HT1080 (cell line): ENCODE measurements around the gene OR51E2. TPM values are rescaled to one million over a fixed set of nuclear protein-coding genes. Genes with fewer than 3 reads are reported as not detected.
A peak's percentile ranks its signal among the peaks of the same experiment; 100 is the strongest.
"Not testable (repeated sequence)": the region's sequence is repeated elsewhere in the genome, so short reads cannot be mapped to it uniquely, and the experiment has no call there.

Experiments used
- DNase-seq: peaks from one replicate; pipeline ENCODE4 v3.0.0-alpha.2; 2015; ENCODE audit warnings: low read depth
- polyA plus RNA-seq, 2 experiments: library from polyadenylated mRNA; depleted of rRNA; stranded (reverse); fragments of >200 nt; gene quantifications; 2 replicates each; pipeline ENCODE4 v1.2.3, GENCODE V29; 2015
- total RNA-seq: library from RNA; depleted of rRNA; stranded (reverse); fragments of >200 nt; shearing (Covaris generic); gene quantifications from 2 replicates; pipeline ENCODE4 v1.2.3, GENCODE V29; 2014; rRNA removed

The OR51E2 gene, protein sequence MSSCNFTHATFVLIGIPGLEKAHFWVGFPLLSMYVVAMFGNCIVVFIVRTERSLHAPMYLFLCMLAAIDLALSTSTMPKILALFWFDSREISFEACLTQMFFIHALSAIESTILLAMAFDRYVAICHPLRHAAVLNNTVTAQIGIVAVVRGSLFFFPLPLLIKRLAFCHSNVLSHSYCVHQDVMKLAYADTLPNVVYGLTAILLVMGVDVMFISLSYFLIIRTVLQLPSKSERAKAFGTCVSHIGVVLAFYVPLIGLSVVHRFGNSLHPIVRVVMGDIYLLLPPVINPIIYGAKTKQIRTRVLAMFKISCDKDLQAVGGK
- total RNA-seq, result not detected in 2 replicates
- polyA plus RNA-seq (2015; cell fraction: cytosol; rRNA removed), result 0.12 TPM in 1 of 2 replicates, not detected in the other
- 0.25 and 0.37 TPM in 2 replicates for polyA plus RNA-seq (2015; cell fraction: nucleus; rRNA removed)

DNA sequence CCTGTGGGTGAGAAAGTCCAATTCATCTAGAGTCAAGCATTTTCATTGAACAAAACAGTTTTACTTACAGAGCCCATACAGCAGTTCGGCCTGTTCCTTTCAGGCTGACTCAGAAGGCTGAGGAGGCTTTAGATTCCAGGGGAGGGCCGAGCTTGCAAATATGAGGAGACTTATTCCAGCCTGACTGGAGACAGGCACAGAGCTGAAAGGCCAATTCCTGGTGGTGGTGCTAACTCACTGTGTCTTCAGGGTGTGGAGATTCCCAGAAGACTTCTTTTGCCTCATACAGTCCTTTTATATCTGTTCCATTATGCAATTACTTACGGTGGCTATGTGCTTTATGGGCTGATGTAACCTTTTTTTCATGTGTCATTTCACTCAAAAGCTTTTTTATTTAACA is at the start of gene OR51E2:
Gene OR51E2 (minus strand): TSS at position 269 of the 400 bp plus-strand sequence. CDS start 15,142 bp downstream, outside the sequence.
- peak; percentile 43 for DNase-seq

DNA sequence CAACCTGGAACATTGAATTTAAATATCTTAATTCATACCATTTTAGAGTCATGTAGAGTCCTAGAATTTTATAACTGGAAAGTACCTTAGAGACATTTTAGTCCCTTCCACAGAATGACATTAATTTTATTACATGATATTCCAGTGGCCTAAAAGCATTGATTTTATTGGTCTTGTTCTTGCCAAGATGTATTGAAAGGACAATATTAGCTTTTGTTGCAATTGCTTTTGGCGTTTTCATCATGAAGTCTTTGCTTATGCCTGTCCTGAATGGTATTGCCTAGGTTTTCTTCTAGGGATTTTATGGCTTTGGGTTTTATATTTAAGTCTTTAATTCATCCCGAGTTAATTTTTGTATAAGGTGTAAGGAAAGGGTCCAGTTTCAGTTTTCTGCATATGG is 43.1 kb upstream of the OR51E2 start:
- DNase-seq, result no peak

DNA sequence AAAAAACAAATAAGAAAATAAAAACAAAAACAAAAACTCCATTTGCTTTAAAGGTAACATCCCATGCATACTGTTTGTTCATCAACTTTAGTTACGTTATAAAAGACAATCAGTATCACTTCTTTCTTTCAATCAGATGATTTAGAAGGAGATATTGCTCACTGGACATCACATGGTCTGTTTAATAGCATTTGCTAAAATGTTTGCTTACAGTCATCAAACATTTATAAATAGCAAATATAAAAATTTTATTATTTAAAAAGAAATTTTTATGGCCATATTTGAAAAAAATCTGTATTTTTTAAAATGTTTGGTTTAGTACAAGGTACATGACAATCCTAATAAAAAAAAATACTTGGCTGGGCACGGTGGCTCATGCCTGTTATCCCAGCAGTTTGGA is 29.5 kb upstream of the OR51E2 start:
- no peak for DNase-seq

DNA sequence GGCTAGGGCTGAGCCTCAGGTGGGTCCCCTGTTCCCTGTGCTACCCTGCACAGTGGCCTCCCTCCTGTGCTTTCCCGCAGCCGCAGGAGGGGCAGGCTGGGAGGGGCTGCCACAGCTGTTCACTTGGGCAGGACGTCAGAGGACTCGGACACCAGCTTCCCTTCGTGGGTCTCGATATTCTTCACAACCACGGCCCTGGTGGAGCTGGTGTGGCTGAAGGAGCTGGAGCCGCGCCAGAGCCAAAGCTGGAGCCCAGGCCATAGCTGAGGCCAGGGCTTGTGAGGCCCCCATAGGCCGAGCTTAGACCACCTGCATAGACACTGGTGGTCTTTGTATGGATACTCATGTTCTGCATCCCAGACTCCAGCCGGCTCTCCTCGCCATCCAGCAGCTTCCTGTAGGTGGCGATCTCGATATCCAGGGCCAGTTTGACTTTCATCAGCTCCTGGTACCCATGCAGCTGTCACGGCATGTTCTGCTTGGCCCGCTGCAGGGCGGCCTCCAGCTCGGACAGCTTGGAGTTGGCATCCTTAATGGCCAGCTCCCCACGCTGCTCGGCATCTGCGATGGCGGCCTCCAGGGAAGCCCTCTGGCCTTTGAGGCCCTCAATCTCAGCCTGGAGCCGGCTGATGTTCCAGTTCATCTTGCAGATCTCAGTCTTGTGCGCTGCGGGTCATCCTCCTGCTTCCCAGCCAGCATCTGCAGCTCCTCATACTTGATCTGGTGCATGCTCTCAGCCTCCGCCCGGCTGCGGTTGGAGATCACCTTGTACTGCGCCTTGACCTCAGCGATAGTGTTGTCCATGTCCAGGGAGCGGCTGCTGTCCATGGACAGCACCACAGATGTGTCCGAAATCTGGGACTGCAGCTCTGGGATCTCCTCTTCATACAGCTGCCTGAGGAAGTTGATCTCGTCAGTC is 25.2 kb upstream of the OR51E2 start:
- not testable (repeated sequence) for DNase-seq

DNA sequence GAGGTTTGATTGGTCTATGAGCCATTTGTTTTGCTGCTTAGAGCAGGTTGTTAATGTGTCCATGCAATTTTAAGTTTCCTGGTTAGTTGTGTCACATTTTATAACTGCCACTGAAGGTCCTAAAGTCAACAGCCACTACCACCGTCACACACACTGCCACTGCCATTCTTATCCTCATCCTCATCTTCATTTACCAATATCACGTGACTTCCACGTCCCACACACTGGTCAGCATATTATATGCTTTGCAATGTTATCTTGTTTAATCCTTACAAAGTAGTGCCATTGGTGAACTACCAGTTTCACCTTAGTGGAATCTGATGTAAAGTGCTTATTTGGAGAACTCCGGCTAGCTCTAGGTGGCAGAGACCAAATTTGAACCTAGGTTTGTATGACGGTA is 16.6 kb upstream of the OR51E2 start:
- no peak for DNase-seq

DNA sequence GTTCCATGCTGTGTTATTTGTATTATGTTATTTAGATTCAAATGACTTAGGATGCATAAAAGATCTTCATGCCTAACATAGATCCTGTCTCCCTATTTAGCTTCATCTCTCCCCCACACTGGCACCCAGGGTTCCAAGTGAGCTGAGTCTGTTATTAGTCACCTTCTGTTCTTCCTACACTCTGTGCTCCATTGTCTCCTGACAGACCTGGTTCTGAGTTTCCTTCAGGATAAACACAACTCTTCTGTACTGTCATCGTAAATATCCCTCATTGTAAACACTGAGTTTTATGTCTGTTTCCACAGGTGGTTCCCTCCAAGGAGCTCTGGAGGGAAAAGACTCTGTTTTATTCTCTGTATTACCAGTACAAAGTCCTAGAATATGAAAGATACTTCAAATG is 15.6 kb upstream of the OR51E2 start:
- DNase-seq, result peak; percentile 41

DNA sequence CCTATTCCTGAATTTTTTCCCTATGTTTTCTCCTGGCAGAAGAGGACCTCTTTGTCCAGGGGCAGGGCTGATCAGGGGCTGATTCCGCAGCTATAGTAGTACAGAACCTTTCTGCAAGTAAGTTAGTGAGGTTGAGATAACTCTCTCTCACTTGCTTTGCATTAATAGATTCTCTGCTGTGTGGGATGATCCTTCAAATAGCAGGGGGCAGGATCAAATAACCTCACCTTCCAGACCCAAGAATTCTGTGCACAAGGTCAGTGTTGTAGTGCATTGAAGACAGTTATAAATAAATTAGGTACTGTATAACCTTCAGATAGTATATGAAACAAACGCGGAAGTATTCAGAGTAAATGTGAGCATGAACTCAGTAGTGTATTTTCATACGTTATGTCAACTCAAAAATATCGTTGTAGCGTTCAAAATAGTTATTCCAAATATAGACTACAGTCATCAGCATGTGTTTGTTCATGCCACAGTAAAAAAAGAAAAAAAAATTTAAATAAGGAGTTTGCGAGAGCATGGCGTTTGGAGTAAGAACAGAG is 7.2 kb upstream of the OR51E2 start:
- no peak for DNase-seq

DNA sequence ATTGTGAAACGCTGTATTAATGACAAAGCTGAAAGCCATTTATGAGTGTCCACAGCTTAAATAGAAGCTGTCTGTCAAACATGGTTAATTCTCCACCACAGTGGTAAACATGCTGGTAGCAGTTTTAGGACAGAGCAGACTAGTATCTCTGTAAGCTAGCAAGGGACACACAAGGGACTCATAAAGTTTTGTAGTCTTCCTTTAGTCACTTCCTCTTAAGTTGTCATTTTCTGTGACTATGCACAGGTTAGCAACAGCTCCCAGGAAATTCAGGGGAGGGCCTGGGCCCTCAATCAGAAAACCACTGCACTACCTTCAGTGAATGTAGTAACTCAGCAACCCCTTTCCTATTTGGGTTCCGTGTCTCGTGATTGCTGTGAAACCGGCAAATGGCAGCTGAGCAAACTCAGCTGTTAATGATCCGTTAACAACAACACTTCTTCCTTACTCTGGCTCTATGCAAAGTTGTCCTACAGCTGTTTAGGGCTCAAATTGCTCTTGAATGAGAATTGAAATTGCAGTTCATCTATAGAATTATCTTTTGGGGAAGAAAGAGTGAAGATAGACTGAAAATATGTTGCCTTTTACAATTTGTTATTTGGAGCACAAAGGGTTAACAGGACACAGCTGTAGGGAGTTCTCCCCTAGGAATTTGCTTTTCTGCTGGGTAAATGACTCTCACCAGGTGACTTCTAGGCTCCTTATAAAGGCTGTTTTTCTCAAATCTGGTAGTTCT is 6.6 kb upstream of the OR51E2 start, which contains the start of gene MMP26:
Gene MMP26 (plus strand): TSS at position 731 of the 736 bp plus-strand sequence.
- no peak for DNase-seq

DNA sequence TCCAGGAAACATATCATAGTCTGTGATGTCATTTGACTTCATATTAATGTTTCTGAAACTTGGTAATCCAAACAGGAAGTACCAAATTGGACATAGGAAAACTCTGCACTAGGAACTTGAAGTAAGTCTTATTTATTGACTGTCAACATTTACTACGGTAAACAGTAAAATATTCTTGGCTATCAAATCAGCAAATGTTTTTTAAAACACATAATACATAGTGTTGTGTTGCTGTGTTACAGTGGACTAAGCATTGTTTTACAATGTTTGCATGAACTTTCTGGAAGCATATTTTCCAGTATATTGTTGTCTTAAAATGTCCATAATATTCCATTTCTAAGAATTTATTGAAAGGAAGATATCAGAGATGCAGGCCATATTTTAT is 2.8 kb upstream of the OR51E2 start:
- DNase-seq, result no peak

DNA sequence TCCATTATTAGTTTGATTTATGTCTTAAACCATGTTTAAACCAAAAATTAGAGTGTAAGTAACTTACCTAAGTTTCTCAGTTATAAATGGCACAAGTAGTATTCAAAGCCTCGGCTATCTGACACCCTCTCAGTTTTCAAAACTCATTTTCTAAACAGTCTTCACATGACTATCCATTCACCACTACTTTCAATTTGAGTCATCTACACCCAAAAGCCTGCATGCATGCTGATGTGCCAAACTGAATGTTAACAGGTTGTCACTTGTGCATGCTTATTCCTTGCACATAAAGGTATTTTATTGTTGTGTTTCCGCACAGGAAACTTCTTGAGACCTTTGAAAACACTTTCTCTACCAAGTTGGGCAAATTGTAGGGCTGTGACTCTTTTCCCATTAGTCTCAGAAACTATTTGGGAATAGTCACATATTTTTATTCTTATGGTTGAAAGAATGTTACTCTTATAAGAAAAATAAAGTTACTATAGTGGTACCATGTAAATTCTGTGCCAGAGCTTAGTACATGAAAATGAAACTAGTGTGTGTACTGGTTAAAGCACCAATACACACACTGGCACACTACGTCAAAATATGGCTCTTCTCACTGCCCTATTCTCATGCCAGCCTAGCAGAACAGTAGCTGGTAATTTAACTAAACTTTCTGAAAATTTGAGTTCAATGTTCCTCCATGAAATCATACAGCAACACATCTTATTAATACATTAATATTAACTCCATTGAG is 2.2 kb upstream of the OR51E2 start:
- no peak for DNase-seq

DNA sequence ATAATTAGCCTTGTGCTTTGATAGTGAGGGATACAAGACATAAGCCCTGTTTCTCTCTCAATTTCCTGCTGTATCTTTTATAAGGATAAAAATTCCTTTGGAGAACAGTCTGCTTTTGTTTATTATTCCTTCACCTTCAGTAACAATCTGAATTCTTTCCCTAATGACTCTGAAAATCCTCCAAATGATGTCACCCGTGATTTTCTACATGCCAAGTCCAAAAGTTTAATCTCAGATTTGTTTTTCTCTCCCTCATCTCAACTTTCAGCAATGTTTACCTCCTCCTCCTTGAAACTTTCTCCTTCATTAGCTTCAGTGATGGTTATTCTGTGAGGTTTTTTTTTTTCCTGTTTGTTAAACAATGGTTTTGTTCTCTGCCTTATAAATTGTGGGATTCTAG is 2.2 kb downstream of the OR51E2 start:
- DNase-seq, result no peak

DNA sequence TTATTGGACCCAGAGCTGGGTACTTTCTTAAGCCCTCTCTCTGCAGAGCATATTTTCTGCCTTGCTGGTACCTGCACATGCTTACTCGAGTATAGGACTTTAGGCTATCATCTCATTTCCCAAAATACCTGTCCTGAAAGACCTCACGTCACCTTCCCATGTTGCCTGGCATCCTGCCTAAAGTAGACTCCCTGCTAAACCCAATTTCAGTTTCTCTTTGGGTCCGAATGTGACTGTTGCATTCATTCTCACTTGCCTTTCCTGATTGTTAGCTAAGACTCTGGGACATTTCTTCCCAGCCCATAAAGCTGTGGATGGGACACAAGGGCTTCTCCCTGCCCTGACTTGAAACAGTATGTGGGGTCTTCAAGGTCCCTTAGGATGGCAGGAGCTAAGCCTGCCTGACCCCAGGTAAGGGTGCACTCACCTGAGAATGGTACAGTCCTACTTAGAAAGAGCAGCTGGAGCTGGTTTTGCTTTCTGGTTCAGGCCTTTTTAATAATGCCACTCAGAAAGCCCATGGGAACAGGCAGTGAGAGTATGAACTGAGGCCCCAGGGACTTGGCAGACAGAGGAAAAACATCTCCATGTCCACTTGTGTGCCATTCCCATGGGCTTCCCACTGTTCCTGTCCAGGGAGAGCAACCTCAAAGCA is 12.9 kb downstream of the OR51E2 start:
- no peak for DNase-seq

DNA sequence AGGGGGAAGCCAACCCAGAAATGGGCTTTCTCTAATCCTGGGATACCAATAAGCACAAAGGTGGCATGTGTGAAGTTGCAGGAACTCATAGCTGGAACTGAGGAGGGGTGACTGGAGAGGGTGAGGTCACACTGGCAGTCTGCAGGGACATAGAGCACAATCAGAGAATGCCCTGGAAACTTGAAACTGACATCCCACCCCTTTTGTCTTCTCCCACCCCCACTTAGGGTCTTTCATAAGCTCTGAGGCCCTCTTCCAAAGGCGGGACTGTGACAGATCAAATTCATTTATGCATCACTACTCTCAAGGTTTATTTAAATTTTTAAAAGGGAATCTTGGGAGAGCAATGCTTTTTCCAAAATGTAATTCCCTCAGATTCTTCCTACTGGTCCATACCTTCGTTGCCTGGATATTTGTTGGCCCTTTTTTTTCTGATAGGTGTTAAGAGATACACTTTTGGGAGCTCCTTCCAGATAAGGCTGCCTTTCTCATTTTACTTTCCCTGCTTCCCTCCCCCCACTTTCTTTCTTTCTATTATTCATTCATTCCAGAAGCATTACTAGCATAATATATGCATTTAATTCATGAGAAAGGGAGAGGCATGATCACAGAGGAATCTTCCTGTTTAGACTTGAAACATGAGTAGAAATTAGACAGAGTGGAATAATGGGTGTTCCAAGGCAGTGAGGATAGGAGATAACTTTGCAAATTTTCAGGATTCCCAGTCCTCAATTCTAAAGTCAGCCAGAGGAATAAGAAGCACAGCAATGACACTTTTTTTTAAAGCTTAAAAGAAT is 14.8 kb downstream of the OR51E2 start:
- DNase-seq, result peak; percentile 13

DNA sequence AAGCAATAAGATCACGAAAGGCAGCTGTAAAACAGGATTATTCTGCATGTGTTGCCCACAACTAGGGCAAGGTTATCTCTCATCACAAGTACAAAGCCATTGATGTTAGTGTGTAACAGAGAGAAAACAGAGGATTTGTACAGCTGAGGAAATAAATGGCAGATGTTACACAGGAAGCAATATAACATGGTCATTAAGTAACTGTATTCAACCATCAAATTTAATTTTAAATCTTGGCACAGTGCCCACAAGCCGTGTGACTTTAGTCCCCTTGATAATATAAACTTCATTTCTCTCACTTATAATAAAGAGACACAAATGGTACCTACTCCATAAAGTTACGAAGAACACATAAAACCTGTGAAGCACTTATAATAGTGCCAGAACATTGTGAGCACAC is 17.3 kb downstream of the OR51E2 start:
- no peak for DNase-seq

DNA sequence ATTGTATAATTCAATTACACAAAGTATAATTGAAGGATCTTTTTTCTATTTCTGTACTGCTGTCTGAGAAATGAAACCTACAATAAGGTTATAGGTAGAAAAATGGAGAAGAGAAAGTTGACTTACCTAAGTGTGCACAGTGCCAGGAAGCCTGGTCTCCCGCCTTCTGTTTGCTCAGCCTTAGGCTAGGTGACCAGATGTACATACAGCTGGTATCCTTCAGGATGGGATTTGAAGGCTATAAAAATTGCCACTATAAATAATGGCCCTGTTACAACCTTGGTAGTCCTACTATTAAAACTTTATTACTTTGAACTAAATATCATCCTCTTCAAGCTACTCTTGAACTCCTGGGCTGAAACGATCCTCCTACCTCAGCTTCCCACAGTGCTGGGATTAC is 19.7 kb downstream of the OR51E2 start:
- no peak for DNase-seq

DNA sequence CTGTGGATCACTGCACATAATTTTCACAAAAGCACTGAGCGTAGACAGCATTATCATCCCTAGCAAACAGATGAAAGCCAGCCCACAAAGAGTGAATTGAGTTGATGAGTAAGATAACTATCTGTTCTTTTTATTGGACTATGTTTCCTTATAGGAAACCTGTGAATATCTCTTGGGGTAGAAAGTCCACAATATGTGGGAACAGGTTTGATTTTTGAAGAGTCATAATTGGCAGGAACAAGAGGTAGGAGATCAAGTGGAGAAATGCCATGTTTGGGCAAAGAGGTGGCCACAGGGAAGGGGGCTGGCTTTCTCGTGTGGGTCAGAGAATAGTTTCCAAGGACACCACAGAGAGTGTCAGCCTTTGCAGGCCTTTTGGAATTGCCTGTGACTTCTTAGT is 23.9 kb downstream of the OR51E2 start:
- DNase-seq, result no peak

DNA sequence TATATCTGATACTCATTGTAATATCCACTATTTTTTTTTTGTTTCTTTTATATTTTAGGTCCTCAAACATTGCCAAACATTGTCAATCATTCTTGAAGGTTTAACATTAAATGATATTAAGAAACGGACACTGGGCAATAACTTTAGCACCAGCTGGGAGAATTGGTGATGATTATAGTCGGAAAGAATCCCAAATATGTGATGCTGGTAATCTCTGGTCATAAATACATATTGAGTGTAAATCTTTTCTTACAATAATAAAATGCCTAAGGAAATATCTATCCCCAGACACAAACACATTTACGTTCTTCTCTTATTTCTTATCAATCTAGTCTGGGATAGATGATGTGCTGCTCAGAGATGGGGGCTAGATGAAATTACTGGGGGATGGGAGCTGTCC is 25.2 kb downstream of the OR51E2 start:
- DNase-seq, result no peak

DNA sequence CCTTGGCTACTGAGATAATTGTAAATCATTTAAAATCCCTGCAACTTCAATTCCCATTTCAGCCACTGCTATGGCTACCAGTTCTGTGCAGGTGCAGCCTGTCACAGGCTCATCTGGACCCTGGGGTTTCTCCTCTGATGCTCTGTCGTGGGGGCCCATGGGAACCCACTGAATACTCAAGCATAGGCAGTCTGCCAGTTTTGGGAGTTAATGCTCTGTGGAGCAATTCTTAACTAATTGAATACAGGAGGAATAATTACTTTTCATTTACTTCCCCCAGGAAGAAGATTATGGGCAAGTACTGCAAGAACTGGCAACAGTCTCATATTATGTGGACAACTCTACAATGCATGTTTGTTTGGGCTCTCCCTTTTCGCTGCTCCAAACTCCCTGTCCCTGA is 25.9 kb downstream of the OR51E2 start:
- DNase-seq, result no peak

DNA sequence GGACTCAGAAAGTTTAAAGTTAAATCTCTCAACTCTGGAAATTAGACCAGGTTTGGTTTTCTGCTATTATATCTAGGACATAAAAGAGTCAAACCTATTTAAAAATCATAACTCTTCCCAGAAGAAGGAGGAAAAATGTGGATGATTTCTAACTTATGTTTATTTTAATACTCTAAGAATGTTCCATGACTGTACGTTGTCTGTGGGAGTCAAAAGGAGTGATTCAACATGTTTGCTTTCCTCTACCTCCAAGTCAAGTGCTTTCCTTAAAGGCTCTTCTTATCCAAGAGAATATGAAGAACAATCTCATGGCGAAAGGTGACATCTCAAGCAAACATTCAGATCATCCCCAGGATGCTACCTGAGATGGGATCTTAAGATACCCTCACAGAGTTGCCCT is 32.2 kb downstream of the OR51E2 start:
- DNase-seq, result no peak
